Heart right ventricle (tissue), 16 donors: ENCODE results near the gene BCAR3. TPM values are rescaled to one million over a fixed set of nuclear protein-coding genes. Genes with fewer than 3 reads are reported as not detected.

ENCODE experiments used
- ATAC-seq, 8 donors: fragments of 200-7000 bp; cut with Tn5 transposase; one replicate each; pipeline ENCODE4 v1.9.1; 2020; ENCODE audit warnings: mild to moderate bottlenecking in 8 of 8, moderate library complexity in 8 of 8, moderate number of reproducible peaks in 1 of 8
- DNase-seq, 2 donors: peaks; one replicate each; pipeline ENCODE4 v3.0.0-alpha.2; 2020
- H3K27ac ChIP-seq, 10 donors: fragments of 200-600 bp; sonication (generic) in 2 of 10; one replicate each; pipeline versions ENCODE4 v1.5.0 to v1.8.0; 2020 to 2022; ENCODE audit warnings: mild to moderate bottlenecking in 3 of 10
- H3K27me3 ChIP-seq, 7 donors: fragments of 200-600 bp; one replicate each; pipeline ENCODE4 v1.8.0; 2021 to 2022; ENCODE audit warnings: mild to moderate bottlenecking in 2 of 7
- H3K36me3 ChIP-seq, 9 donors: fragments of 200-600 bp; sonication (generic) in 1 of 9; one replicate each; pipeline versions ENCODE4 v1.5.0 to v1.8.0; 2020 to 2022; ENCODE audit warnings: mild to moderate bottlenecking in 2 of 9
- H3K4me1 ChIP-seq, 9 donors: fragments of 200-600 bp; sonication (generic) in 1 of 9; one replicate each; pipeline versions ENCODE4 v1.5.0 to v1.8.0; 2020 to 2022; ENCODE audit warnings: mild to moderate bottlenecking in 4 of 9
- H3K4me3 ChIP-seq, 10 donors: fragments of 200-600 bp; sonication (generic) in 2 of 10; one replicate each; pipeline versions ENCODE4 v1.5.0 to v1.8.0; 2020 to 2022; ENCODE audit warnings: mild to moderate bottlenecking in 7 of 10, moderate library complexity in 2 of 10
- H3K9me3 ChIP-seq, 11 donors: fragments of 200-600 bp in 10 of 11; sonication (generic) in 2 of 11; one replicate each; pipeline versions ENCODE4 v1.5.0 to v1.8.0; 2013 to 2022; ENCODE audit warnings: mild to moderate bottlenecking in 2 of 11, control low read depth in 1 of 11, moderate library complexity in 1 of 11
- CTCF ChIP-seq, 9 donors: fragments of 200-600 bp; sonication (generic) in 2 of 9; IDR thresholded peaks; one replicate each; pipeline versions ENCODE4 v1.5.0 to v1.8.0; 2021 to 2022; ENCODE audit warnings: antibody characterized with exemption in 9 of 9, mild to moderate bottlenecking in 5 of 9, moderate library complexity in 1 of 9
- WGBS, 2 donors: extraction: QIAGEN DNeasy Blood & Tissue Kit; methylation state at CpG; one replicate each; pipeline ENCODE4 v1.1.7; 2013; ENCODE audit warnings: inconsistent platforms in 1 of 2; 5-methylcytosine and 5-hydroxymethylcytosine counted together
- intact Hi-C, 10 donors: fragments of 100-400 bp; cut with DNase I; formaldehyde crosslinking; loops; one replicate each; pipeline versions ENCODE4 v1.11.1 to v1.14.2; 2022
- polyA plus RNA-seq, 2 donors: library from polyadenylated mRNA; stranded (reverse); fragments of 200-250 nt; gene quantifications; one replicate each; pipeline ENCODE4 v1.2.3, GENCODE V29; 2013
- total RNA-seq, 10 donors: library from RNA; stranded (reverse); fragmentation: NEBNext Ultra II Directional in 3 of 10; extraction: Animal tissue kit (Norgen Biotek cat#: 25700) in 3 of 10; gene quantifications; one replicate each; pipeline versions ENCODE4 v1.2.1 to v1.2.4, GENCODE V29; 2021 to 2023
- donor health status: Arrhythmogenic right ventricular cardiomyopathy.
- donor health status: ischemic (EF 13 %, LVEDD 7.1; RV severe dilation, severe dysfunction).
- donor health status: healthy with polysubstance abuse.
- donor health status: DM: no; HTN: yes; CAD: no.
- donor health status: DM: no; HTN: no; CAD: no.
- donor health status: ischemic (EF 25% LVEDD 6.9; RV normal size, moderate dysfunction).
- donor health status: ischemic (EF 25% LVEDD 5.7; RV mildly dilated, moderate dysfunction).
- donor health status: healthy.
- donor health status: DM: yes; HTN: yes; CAD: no.
- donor health status: Ischemic cardiomyopathy.
- donor health status: ischemic (EF 35%, LVEDD 5.7; RV mildly dilated, moderate dysfunction).
- donor health status: nonischemic (EF 11% LVEDD 7.7; RV severe dilation, severe dysfunction).
- donor health status: DM: yes; HTN: yes; CAD: no.
- donor health status: PGD.
- donor health status: ischemic (EF 29% LVEDD 5.4; RV normal size, mild dysfunction).
- donor health status: nonischemic (EF 23%, LVEDD 6.1; RV moderate dilation, normal function).

BCAR3 gene
- total and polyA plus RNA-seq, 12 donors: 6.6 to 36.0 (median 15.9) TPM

GRCh38 chr1:93629101-93630059 lies 52.3 kb downstream of the BCAR3 start:
- Histone ChIP-seq H3K27me3 (no peaks in the 10 kb centered on the region), H3K27ac (no peak overlapping the region), H3K4me3 (no peak overlapping the region), H3K4me1 (peaks cover 7 to 36% (median 23%) of the 10 kb centered on the region in 9 donors), H3K36me3 (no peaks in the 10 kb centered on the region), H3K9me3 (peaks cover 0 to 4% (median 0%) of the 10 kb centered on the region in 11 donors)
- intact Hi-C loops: loop anchor here (1.0 to 10.0 kb wide), 20 partner anchors 47 to 327 kb away; partner anchors contain the start of genes BCAR3 (in 5 of the 10) and FNBP1L (in 3 of the 10)
- 58 to 62% methylated on average over 9 of the region's 9 CpGs for WGBS, 2 donors
- peak; percentile 60 to 93 (median 80) for TF ChIP-seq CTCF (IDR thresholded peaks at IDR 0.05)
- ATAC-seq: peak; percentile 55 to 77 (median 64)
- DNase-seq: peak in 1 of 2 donors; percentile 58

GRCh38 chr1:93628681-93629080 lies 53.0 kb downstream of the BCAR3 start:
- Histone ChIP-seq H3K4me1 (peaks cover 9 to 43% (median 28%) of the 10 kb centered on the region in 9 donors), H3K9me3 (peaks cover 0 to 4% (median 0%) of the 10 kb centered on the region in 11 donors), H3K36me3 (no peaks in the 10 kb centered on the region), H3K27ac (no peak overlapping the region), H3K27me3 (no peaks in the 10 kb centered on the region), H3K4me3 (no peak overlapping the region)
- no peak for ATAC-seq
- intact Hi-C loops: loop anchor here in 9 of 10 donors (1.0 to 10.0 kb wide), 13 partner anchors 50 to 326 kb away; partner anchors contain the start of gene FNBP1L (in 3 of the 9)
- 90 to 97% methylated on average over 3 of the region's 3 CpGs for WGBS, 2 donors
- no peak for DNase-seq
- TF ChIP-seq CTCF (IDR thresholded peaks at IDR 0.05): no peak

GRCh38 chr1:93625582-93626327 lies 55.9 kb downstream of the BCAR3 start:
- peaks cover 0 to 1% (median 0%) of the 10 kb centered on the region in 11 donors for H3K9me3 ChIP-seq
- peaks cover 9 to 68% (median 44%) of the 10 kb centered on the region in 9 donors for H3K4me1 ChIP-seq
- peak overlapping the region in 7 of 10 donors; percentile 42 to 74 (median 64) for H3K27ac ChIP-seq
- TF ChIP-seq CTCF (IDR thresholded peaks at IDR 0.05): no peak
- H3K36me3 ChIP-seq: no peaks in the 10 kb centered on the region
- WGBS, 2 donors: 37 to 54% methylated on average over 3 of the region's 3 CpGs
- ATAC-seq: peak; percentile 56 to 79 (median 64)
- intact Hi-C loops: loop anchor here in 7 of 10 donors (2.0 to 10.0 kb wide), 8 partner anchors 97 to 323 kb away; partner anchors contain the start of gene FNBP1L (in 3 of the 7)
- no peaks in the 10 kb centered on the region for H3K27me3 ChIP-seq
- DNase-seq: peak in 1 of 2 donors; percentile 61
- H3K4me3 ChIP-seq: no peak overlapping the region

- H3K4me3 ChIP-seq: no peak overlapping the region
- peaks cover 6 to 74% (median 49%) of the 10 kb centered on the region in 9 donors for H3K4me1 ChIP-seq
- 63 to 67% methylated on average over 1 of the region's 1 CpG for WGBS, 2 donors
- no peaks in the 10 kb centered on the region for H3K36me3 ChIP-seq
- no peaks in the 10 kb centered on the region for H3K9me3 ChIP-seq
- no peaks in the 10 kb centered on the region for H3K27me3 ChIP-seq
- peak overlapping the region in 4 of 10 donors; percentile 64 to 74 (median 66) for H3K27ac ChIP-seq
- TF ChIP-seq CTCF (IDR thresholded peaks at IDR 0.05): no peak
- ATAC-seq: peak in 1 of 8 donors; percentile 40
- intact Hi-C loops: loop anchor here in 8 of 10 donors (1.0 to 10.0 kb wide), 6 partner anchors 175 to 319 kb away; partner anchors contain the start of gene FNBP1L (in 2 of the 8)
- DNase-seq: no peak
These were observed 57.8 kb downstream of the BCAR3 start for GRCh38 chr1:93623875-93624274.
